Activated gamma-delta T cell treated with Interleukin-2 at 50 U/mL for 16 hours (primary cell): Measurements from ENCODE around the gene PSMB7.

Source experiments
- DNase-seq: peaks from one replicate; pipeline ENCODE4 v3.0.0-alpha.2; 2020

The PSMB7 gene

DNA sequence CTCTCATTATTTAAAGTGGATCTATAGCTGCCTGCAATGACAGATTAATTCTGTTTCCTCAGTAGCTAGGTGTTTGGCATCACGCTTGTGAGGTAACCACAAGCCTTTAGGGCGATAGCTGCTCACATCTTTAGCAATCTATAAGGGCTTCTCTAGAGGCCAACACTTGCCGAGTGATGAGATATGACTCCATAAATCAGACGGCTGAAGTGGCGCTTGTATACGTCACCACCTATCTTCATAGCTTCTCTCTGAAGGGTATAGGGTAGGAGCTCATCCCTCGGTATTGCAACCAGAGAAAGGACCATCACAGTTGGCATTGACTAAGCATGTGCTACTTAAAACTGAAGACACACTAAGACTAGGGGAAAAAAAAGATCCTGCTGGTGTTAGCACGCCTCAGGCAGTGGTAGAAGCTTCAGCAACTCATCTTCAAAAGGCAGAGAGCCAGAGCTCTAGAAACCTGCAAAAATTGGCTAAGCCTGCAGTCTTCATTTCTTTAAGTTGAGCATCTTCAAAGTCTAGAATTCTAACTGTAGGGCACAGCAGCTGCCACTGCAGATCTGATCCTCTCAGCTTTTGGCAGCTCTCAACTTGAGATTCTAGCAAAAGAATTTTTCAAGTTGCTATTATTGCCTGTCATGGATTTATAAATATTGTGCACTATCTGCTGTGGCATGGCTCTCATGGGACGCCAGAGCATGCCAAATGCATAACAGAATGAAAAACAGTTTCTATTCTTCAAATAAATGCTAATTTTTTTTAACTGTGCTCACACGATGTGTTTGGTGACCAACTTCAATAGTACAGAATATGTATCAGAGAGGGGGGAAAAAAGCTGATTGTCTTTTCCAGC, 37.5 kb downstream of the PSMB7 start:
- DNase-seq: no peak

- DNase-seq: no peak
Observed at GRCh38 chr9:124376329-124376728, 38.9 kb downstream of the PSMB7 start.

DNA sequence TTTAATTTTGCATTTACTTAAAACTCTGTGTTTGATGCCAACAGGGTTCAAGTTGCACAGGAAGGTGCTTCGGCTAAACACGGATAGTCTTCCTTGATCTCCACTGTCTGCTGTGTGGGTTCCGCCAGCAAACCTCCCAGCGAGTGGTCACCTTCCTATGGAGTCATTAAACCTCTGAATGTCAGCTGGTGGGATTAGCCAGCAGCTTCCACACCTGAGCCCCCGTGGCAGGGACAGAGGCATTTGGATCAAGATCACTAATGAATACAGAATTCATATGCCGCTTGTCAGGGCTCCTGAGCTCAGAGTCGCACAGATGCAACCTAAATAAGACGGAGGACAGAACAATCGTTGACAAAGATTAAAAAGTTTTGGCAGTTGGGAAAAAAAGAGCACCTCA, 39.5 kb downstream of the PSMB7 start:
- DNase-seq: no peak

- no peak for DNase-seq
Observed at GRCh38 chr9:124373851-124374250, 41.4 kb downstream of the PSMB7 start.

DNA sequence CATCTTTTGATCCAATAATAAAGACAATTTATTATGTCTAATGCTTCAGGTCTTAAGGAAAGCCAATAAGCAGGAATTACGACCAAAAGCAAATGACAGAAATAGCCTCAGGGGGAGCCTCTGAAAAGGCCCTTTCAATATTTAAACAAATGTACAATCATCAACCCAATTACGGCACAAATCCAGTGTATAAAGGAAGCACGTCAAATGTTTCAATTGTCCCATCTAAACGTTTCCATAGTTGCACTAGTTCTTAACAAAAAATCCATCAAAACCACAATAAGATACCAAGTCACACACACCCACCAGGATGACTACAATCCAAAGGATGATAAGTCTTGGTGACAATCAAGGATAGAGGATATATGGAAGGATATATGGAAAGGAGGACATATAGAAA, 41.9 kb downstream of the PSMB7 start:
- no peak for DNase-seq

DNA sequence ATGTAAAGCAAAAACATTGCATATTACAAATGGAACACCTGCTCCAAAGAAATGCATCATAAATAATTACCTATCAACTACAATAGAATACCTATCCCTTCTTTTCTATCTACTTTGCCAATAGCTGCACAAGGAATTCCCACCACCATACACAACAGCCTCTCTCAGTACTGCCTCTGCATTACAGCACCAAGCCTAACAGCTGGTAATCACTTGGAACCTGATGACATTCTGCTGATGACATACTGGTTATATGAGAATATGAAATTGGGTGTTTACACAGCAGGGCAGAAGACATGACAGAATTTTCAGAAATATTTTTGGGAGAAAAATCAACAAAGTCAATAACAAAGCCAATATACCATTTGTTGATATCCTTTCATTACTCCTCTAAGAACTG, 43.2 kb downstream of the PSMB7 start:
- no peak for DNase-seq

- no peak for DNase-seq
Observed at GRCh38 chr9:124370896-124371582, 44.2 kb downstream of the PSMB7 start.

DNA sequence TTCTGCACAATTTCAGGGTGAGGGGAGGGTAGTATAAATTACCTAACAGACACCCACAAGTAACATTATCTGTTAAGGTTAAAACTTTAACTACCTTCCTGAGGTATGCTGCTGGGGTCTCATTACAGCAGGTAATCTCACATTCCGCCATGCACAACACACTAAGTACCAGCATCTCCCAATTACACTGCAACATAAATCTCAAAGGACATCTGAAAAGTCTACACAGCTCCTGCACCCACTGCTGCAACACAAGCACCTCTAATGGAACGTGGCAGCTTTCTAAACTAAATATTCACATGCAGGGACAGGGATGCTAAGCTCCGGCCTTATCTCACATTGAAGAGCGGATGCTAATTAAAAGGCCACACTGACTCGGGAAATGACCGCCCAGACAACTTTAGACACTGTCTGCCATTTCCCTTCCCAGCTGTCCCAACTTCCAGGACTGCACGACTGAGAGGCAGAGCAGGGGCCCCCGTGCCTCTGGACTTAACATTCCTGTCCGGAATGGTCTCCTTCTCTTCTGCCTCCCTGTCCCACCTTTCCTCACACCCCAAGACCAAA, 45.9 kb downstream of the PSMB7 start:
- DNase-seq: no peak

- DNase-seq: no peak
Observed at GRCh38 chr9:124368692-124369091, 46.5 kb downstream of the PSMB7 start.

- DNase-seq: no peak
Observed at GRCh38 chr9:124366476-124367220, 48.6 kb downstream of the PSMB7 start.

GRCh38 chr9:124365036-124365435, 50.2 kb downstream of the PSMB7 start:
- DNase-seq: no peak

DNA sequence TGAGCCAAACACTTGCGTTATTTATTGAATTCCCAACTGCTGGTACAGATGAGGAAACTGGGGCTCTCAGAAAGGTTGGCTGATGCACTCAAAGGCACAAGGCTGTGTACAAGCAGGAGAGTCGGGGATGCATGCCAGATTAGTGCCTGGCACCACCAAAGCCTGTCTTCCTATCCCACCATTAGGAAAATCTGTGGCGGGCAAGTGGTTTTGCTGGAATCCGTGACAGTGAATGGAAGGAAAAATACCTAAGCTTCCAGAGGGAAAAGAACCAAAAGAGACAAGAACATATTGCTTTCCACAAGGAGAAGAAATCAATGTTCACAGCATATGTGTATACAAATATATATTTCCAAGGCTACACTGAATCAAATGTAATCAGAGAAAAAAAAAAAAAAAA, 51.1 kb downstream of the PSMB7 start:
- no peak for DNase-seq

GRCh38 chr9:124363326-124364096, 51.7 kb downstream of the PSMB7 start:
- no peak for DNase-seq

- DNase-seq: no peak
Observed at GRCh38 chr9:124361128-124361527, 54.1 kb downstream of the PSMB7 start.

- DNase-seq: no peak
Observed at GRCh38 chr9:124359855-124360678, 55.2 kb downstream of the PSMB7 start.

DNA sequence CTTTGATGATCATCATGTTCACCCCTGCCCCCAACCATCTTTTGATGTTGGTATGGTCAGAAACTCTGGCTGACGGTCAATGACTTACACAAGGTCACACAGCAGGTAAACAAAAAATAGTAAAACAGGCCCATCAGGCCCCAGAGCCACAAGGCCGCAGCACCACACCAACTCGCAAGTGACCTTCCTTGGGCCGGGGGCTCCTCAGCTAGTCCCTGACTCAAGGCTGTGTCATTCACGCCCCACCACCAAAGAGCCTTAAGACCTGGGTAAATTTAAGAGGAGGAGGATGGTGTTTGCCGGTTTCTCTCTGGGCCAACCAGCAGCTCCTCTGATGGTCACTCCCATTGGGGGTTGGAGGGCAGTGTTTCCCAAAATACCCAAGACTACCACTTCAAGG, 55.8 kb downstream of the PSMB7 start:
- DNase-seq: no peak

- DNase-seq: no peak
Observed at GRCh38 chr9:124358631-124359030, 56.6 kb downstream of the PSMB7 start.

GRCh38 chr9:124357721-124358361, 57.4 kb downstream of the PSMB7 start:
- no peak for DNase-seq

DNA sequence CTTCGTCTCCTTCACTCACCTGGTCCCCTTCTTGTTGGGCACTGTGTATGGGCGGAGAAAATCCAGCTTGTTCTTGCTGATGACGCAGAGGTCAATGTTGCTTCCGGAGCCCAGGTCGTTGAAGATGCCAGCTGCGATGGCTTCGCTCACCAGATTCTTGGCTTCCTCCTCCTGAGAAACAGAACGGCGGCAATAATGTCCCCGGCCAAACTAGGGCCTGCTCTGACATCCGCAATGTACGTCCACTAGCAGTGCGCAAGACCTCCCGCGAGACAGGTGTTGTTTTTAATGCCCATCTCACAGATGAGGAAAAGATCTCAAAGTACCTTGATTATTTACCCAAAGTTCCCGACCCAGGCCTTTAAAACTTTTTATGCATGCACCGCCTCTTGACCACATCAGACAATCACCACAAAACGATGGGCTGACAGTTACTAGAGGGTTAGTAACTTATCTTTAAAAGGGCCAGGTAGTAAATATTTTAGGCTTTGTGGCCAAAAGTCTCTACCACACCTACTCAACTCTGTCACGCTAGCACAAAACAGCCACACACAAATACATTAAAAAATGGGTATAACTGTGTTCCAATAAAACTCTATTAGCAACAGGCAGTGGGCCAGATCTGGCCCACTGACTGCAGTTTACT, 58.4 kb downstream of the PSMB7 start:
- no peak for DNase-seq

DNA sequence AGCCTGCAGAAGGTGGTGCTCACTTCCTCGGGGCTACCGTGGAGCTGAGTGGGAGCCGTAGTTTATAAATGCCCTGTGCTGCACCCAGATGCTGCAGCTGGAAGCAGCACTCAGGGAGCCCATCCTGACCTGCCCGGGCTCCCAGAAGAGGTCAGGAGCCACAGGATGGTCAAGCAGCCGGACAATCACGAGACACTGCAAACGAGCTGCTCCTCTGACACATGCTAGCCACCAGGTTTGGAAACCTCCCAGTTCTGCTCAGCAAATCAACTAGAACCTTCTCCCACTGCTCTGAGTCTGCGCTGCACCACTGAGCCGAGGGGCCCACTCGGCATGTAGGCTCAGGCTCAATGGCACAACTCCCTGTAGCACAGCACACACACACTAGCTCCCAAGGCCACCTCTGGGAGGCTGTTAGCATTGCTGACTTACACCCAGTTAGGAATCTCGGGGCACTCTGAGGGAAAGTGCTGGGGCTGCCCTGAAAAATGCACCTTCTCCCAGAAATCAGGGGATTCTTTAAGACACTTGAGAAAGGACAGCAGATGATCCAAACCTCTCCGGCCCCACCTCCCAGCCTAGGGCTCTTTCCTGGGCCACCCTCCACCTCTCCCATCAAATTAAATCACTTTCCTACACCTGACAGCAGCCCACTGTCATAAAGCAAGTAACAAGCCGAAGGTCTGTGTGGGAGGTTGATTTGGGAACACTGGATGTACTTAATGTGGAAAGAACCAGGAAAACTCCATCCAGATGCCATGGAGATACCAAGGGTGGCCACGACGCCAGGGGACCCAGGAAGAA, 59.1 kb downstream of the PSMB7 start:
- DNase-seq: no peak
